RWPE1 (cell line): ENCODE results near the gene TCIRG1.
A peak's percentile ranks its signal among the peaks of the same experiment; 100 is the strongest.

Source experiments
- CTCF ChIA-PET: fragments of 350-600 bp; sonication (Branson Sonifier 250); formaldehyde crosslinking; extraction: SDS; loops from one replicate; lab custom pipeline; 2021; lab: Yijun Ruan, JAX
- POLR2A ChIA-PET: fragments of 400-600 bp; formaldehyde crosslinking; extraction: SDS; loops from one replicate; lab custom pipeline; 2020; ENCODE audit warnings: antibody characterized with exemption; ENCODE audit not compliant: low non-redundant PET; lab: Yijun Ruan, JAX
- DNase-seq: peaks from one replicate; pipeline ENCODE4 v3.0.0; 2012; ENCODE audit warnings: low spot score
- H3K27ac ChIP-seq: fragments of 450-650 bp; 2 replicates; pipeline ENCODE4 v1.5.1; 2017
- TF ChIP-seq, protein P1 (sequence below): fragments of 450-650 bp; conservative IDR thresholded peaks from 2 replicates; pipeline ENCODE4 v1.5.1; 2017; ENCODE audit warnings: low read depth, mild to moderate bottlenecking

Gene TCIRG1

DNA sequence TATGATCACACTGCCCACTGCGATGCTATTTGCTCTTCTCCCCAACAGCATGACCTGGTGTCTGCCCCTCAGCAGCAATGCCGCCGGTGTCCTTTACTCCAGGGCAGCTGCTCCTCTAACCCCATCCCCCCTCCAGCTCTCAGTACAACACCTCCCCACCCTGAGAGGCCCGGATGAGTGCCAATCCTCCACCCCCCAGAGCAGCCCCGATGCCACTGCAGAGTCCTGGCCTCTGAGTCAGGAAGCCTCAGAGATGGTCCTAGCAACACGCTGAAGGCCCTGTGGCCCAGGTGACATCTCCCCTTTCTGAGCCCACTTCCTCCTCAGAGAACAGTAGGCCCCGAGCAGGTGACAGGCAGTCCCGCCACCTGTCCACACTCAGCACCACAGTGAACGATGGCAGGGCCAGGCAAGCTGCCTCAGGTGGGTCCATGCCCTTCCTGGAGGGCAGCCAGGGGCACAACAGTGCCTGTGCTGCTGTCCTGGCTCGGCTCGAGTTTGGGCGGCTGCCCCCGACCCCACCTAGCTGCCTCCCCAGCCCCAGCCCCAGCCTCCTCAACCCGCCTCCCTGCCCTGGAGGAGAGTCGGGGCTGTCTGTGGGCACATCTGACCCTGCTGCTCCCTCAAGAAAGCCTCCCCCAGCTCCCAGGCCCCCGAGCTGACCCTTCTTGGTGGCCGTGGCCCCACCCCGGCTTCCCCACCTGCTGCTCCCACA is 12.3 kb upstream of the TCIRG1 start:
- POLR2A ChIA-PET: no interaction called here
- no peak for DNase-seq
- H3K27ac ChIP-seq: peak overlapping the region; percentile 82
- CTCF ChIA-PET: interaction anchor here (0.8 kb wide), 1 partner anchor 33 kb away, joined by 3 read pairs; no protein-coding TSS in a partner anchor
- TF ChIP-seq, protein P1, sequence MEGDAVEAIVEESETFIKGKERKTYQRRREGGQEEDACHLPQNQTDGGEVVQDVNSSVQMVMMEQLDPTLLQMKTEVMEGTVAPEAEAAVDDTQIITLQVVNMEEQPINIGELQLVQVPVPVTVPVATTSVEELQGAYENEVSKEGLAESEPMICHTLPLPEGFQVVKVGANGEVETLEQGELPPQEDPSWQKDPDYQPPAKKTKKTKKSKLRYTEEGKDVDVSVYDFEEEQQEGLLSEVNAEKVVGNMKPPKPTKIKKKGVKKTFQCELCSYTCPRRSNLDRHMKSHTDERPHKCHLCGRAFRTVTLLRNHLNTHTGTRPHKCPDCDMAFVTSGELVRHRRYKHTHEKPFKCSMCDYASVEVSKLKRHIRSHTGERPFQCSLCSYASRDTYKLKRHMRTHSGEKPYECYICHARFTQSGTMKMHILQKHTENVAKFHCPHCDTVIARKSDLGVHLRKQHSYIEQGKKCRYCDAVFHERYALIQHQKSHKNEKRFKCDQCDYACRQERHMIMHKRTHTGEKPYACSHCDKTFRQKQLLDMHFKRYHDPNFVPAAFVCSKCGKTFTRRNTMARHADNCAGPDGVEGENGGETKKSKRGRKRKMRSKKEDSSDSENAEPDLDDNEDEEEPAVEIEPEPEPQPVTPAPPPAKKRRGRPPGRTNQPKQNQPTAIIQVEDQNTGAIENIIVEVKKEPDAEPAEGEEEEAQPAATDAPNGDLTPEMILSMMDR: no peak

DNA sequence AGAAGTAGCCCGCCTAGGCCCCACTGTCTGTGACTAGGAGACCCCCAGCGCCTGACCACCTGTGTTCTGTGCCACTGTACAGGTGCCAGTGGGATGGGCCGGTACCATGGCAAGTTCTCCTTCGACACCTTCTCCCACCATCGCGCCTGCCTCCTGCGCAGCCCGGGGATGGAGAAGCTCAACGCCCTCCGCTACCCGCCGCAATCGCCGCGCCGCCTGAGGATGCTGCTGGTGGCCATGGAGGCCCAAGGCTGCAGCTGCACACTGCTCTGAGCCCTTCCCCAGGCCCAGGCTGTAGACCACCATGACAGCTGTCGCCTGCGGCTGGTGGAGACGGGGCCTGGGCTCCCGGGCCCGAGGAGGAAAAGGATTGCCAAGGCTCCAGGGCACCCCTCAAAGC is 11.2 kb upstream of the TCIRG1 start:
- peak overlapping the region; percentile 82 for H3K27ac ChIP-seq
- ChIA-PET CTCF (interaction anchor here (0.5 kb wide), 1 partner anchor 496 kb away, joined by 3 read pairs; no protein-coding TSS in a partner anchor), POLR2A (no interaction called here)
- no peak for DNase-seq
- TF ChIP-seq, protein P1: no peak

GRCh38 chr11:68028802-68029545 is 9.9 kb upstream of the TCIRG1 start:
- H3K27ac ChIP-seq: peak overlapping the region; percentile 82
- CTCF ChIA-PET: interaction anchor here (1.2 kb wide), 1 partner anchor 13 kb away, joined by 3 read pairs; no protein-coding TSS in a partner anchor
- POLR2A ChIA-PET: interaction anchor here (0.7 to 0.9 kb wide), 2 partner anchors 16 to 82 kb away, joined by 4 to 7 read pairs; no protein-coding TSS in a partner anchor
- DNase-seq: no peak
- TF ChIP-seq, protein P1: no peak

GRCh38 chr11:68030318-68031143 is 8.3 kb upstream of the TCIRG1 start, which contains the start of gene NDUFS8:
NDUFS8 (plus strand) TSS chr11:68030681; CDS start chr11:68032152, 1,471 bp downstream.
- CTCF ChIA-PET: interaction anchor here (0.5 to 0.7 kb wide), 2 partner anchors 23 to 64 kb away, joined by 3 to 4 read pairs; no protein-coding TSS in a partner anchor
- peak within 1 kb of the TSS; percentile 82 for H3K27ac ChIP-seq

DNA sequence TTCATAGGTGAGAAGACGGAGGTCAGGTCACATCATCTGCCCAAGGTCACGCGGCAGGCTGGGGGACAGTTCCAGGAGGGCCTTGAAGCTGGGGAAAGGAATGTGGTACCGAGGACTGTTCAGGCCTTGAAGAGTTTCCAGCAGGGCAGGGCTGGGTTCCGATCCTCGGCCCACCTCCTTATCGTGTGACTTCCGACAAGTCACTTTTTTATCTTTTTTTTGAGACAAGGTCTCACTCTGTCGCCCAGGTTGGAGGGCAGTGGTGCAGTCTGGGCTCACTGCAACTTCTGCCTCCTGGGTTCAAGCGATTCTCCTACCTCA is 7.7 kb upstream of the TCIRG1 start:
- CTCF ChIA-PET: interaction anchor here (0.7 kb wide), 1 partner anchor 10 kb away, joined by 3 read pairs; no protein-coding TSS in a partner anchor
- peak overlapping the region; percentile 82 for H3K27ac ChIP-seq
- POLR2A ChIA-PET: no interaction called here
- TF ChIP-seq, protein P1: no peak
- DNase-seq: no peak

More at GRCh38 chr11:68030318-68031143, 8.3 kb upstream of the TCIRG1 start, which contains the start of gene NDUFS8:
- POLR2A ChIA-PET: interaction anchor here (0.9 kb wide), 1 partner anchor 17 kb away, joined by 4 read pairs; no protein-coding TSS in a partner anchor
- TF ChIP-seq, protein P1: no peak
- DNase-seq: peak; percentile 100
